ENCODE data around the gene ZNF654.

- no peak for TF ChIP-seq YY1 (IDR thresholded peaks at IDR 0.05; ENCODE audit: low read depth)
- no peak for TF ChIP-seq CTCF (IDR thresholded peaks at IDR 0.05)
- TF ChIP-seq MAX (IDR thresholded peaks at IDR 0.05; ENCODE audit: low read depth): no peak
- no peak for TF ChIP-seq FOXM1 (IDR thresholded peaks at IDR 0.05; ENCODE audit: low read depth)
- no peak for TF ChIP-seq REST (IDR thresholded peaks at IDR 0.05; ENCODE audit: low read depth, low read length)
- TF ChIP-seq SIN3A (IDR thresholded peaks at IDR 0.05; ENCODE audit: borderline replicate concordance, low read depth, low read length): no peak
- TF ChIP-seq EZH2phosphoT487 (IDR thresholded peaks at IDR 0.05; ENCODE audit: borderline replicate concordance, low read depth): no peak
- TF ChIP-seq FOSL2 (IDR thresholded peaks at IDR 0.05; ENCODE audit: borderline replicate concordance, low read depth): no peak
Observed at GRCh38 chr3:88167704-88168103, 108.6 kb downstream of the ZNF654 start.

Data from SK-N-SH (cell line).